K562 (cell line): ENCODE results near the gene CDKN2B-AS1. TPM values are rescaled to one million over a fixed set of nuclear protein-coding genes. Genes with fewer than 3 reads are reported as not detected.

Source experiments
- ATAC-seq: fragments of 200-7000 bp; cut with Tn5 transposase; 3 replicates; pipeline ENCODE4 v1.9.1; 2020; ENCODE audit warnings: moderate library complexity
- BruUV-seq: library from RNA; stranded (reverse); fragments of 400-500 nt; replicated peaks from 2 replicates; lab custom pipeline; 2021; lab: Mats Ljungman, UMichigan
- CTCF ChIA-PET: fragments of 300-600 bp; formaldehyde crosslinking; extraction: SDS; loops from one replicate; lab custom pipeline; 2021; ENCODE audit warnings: low intra/inter-chr PET ratio; lab: Yijun Ruan, JAX
- POLR2A ChIA-PET: fragments of 300-600, 350-650 bp; sonication (Branson Sonifier 250); formaldehyde crosslinking; extraction: SDS; loops from one replicate; lab custom pipeline; 2021; ENCODE audit warnings: antibody characterized with exemption, inconsistent platforms; lab: Yijun Ruan, JAX
- DNase-seq, 4 experiments: peaks; one replicate each; pipeline versions ENCODE4 v3.0.0 to v3.0.0-alpha.2; 2011 to 2018; ENCODE audit warnings: low spot score in 3 of 4, mixed read lengths in 3 of 4; ENCODE audit errors: extremely low read depth in 1 of 4
- FAIRE-seq: peaks from 2 replicates; lab custom pipeline; 2011; peaks lifted over from hg19 to GRCh38; lab: Jason Lieb, UNC
- H2AFZ ChIP-seq: 2 replicates; pipeline ENCODE4 v1.6.0; 2011; ENCODE audit warnings: low read depth, low read length, control low read depth, inconsistent platforms
- H3K27ac ChIP-seq: fragments of 200-600 bp; 3 replicates; pipeline ENCODE4 v1.8.0; 2011; ENCODE audit warnings: low read depth, mild to moderate bottlenecking, control low read depth, inconsistent platforms, low read length, moderate library complexity, mixed read lengths; ENCODE audit errors: extremely low read depth
- H3K27me3 ChIP-seq, 2 experiments: fragments of 300-600 bp in 1 of 2; 2 replicates in 1 of 2; 3 replicates in 1 of 2; pipeline versions ENCODE4 v1.6.0 to v1.8.0; 2011; ENCODE audit warnings: inconsistent platforms in 2 of 2, low read length in 2 of 2, mild to moderate bottlenecking in 1 of 2, mixed read lengths in 1 of 2, moderate library complexity in 1 of 2; ENCODE audit not compliant: control insufficient read depth in 2 of 2, insufficient read depth in 2 of 2
- H3K36me3 ChIP-seq: fragments of 300-600 bp; 3 replicates; pipeline ENCODE4 v1.8.0; 2011; ENCODE audit warnings: mild to moderate bottlenecking, low read length, inconsistent platforms; ENCODE audit not compliant: control insufficient read depth, insufficient read depth
- H3K4me1 ChIP-seq, 2 experiments: fragments of 200-600 bp in 1 of 2; replicated peaks in 1 of 2; 2 replicates in 1 of 2; 3 replicates in 1 of 2; pipeline versions ENCODE4 v1.5.1 to v1.8.0; 2011; ENCODE audit warnings: inconsistent platforms in 2 of 2, low read length in 2 of 2, mild to moderate bottlenecking in 1 of 2, mixed read lengths in 1 of 2, moderate library complexity in 1 of 2; ENCODE audit not compliant: control insufficient read depth in 2 of 2, insufficient read depth in 2 of 2
- H3K4me2 ChIP-seq: 2 replicates; pipeline ENCODE4 v1.6.1; 2011; ENCODE audit warnings: low read length, control low read depth, inconsistent platforms, mixed read lengths; ENCODE audit not compliant: insufficient read depth
- H3K4me3 ChIP-seq: fragments of 200-600 bp; sonication (generic), shearing (Covaris generic); 2 replicates; pipeline ENCODE4 v1.5.1; 2016; ENCODE audit warnings: control low read depth, inconsistent platforms
- H3K79me2 ChIP-seq: fragments of 200-600 bp; 3 replicates; pipeline ENCODE4 v1.8.0; 2011; ENCODE audit warnings: low read length, inconsistent platforms; ENCODE audit not compliant: control insufficient read depth, insufficient read depth
- H3K9ac ChIP-seq, 2 experiments: 2 replicates each; pipeline versions ENCODE4 v1.6.0 to v1.6.1; 2011; ENCODE audit warnings: low read depth in 2 of 2, low read length in 2 of 2, control low read depth in 1 of 2, inconsistent platforms in 1 of 2, mild to moderate bottlenecking in 1 of 2, mixed read lengths in 1 of 2; ENCODE audit not compliant: insufficient read depth in 1 of 2
- H3K9me1 ChIP-seq: one replicate; pipeline ENCODE4 v1.6.0; 2011; ENCODE audit warnings: inconsistent platforms, mild to moderate bottlenecking, low read length, moderate library complexity; ENCODE audit not compliant: control insufficient read depth, insufficient read depth
- H3K9me3 ChIP-seq: replicated peaks from 2 replicates; pipeline ENCODE4 v1.5.1; 2011; ENCODE audit warnings: low read depth, low read length, inconsistent platforms; ENCODE audit not compliant: control insufficient read depth, insufficient read depth
- H4K20me1 ChIP-seq: replicated peaks from 2 replicates; pipeline ENCODE4 v1.6.1; 2011; ENCODE audit warnings: low read length, inconsistent platforms, mixed read lengths; ENCODE audit not compliant: control insufficient read depth, insufficient read depth
- CBX5 ChIP-seq: IDR thresholded peaks from 2 replicates; pipeline ENCODE4 v1.6.1; 2014; ENCODE audit warnings: low read depth, borderline replicate concordance
- CC2D1A ChIP-seq: fragments of 450-650 bp; IDR thresholded peaks from 2 replicates; pipeline ENCODE4 v1.6.1; 2017; ENCODE audit warnings: mild to moderate bottlenecking
- CHD4 ChIP-seq: fragments of 200-600 bp; sonication (generic); IDR thresholded peaks from 3 replicates; pipeline ENCODE4 v1.6.1; 2012; ENCODE audit warnings: low read depth, mild to moderate bottlenecking, mixed read lengths, low read length, inconsistent platforms; ENCODE audit not compliant: insufficient read depth, insufficient replicate concordance, poor library complexity, severe bottlenecking
- COPS2 ChIP-seq: fragments of 450-650 bp; conservative IDR thresholded peaks from 2 replicates; pipeline ENCODE4 v1.6.1; 2016; ENCODE audit warnings: mild to moderate bottlenecking, moderate library complexity
- IRF9 ChIP-seq: fragments of 450-650 bp; IDR thresholded peaks from 2 replicates; pipeline ENCODE4 v1.6.1; 2016; ENCODE audit warnings: missing biosample characterization, missing genetic modification characterization
- NR2F6 ChIP-seq: fragments of 450-650 bp; formaldehyde crosslinking; IDR thresholded peaks from 2 replicates; pipeline ENCODE4 v1.4.0; 2020; ENCODE audit warnings: mild to moderate bottlenecking
- PYGO2 ChIP-seq: fragments of 450-650 bp; IDR thresholded peaks from 2 replicates; pipeline ENCODE4 v1.6.1; 2016; ENCODE audit warnings: mild to moderate bottlenecking, missing genetic modification characterization, moderate library complexity, missing compliant biosample characterization
- SIN3A ChIP-seq, 2 experiments: fragments of 150-350 bp in 1 of 2; IDR thresholded peaks; 2 replicates each; pipeline ENCODE4 v1.6.1; 2011 to 2016; ENCODE audit warnings: borderline replicate concordance in 2 of 2, low read depth in 2 of 2, low read length in 2 of 2, mild to moderate bottlenecking in 2 of 2, moderate library complexity in 2 of 2; ENCODE audit not compliant: control insufficient read depth in 1 of 2
- TAF7 ChIP-seq: fragments of 450-650 bp; IDR thresholded peaks from 2 replicates; pipeline ENCODE4 v1.6.1; 2016; ENCODE audit warnings: missing genetic modification characterization, missing compliant biosample characterization
- ZBTB8A ChIP-seq: fragments of 450-650 bp; IDR thresholded peaks from 2 replicates; pipeline ENCODE4 v1.6.1; 2018; ENCODE audit warnings: mild to moderate bottlenecking, moderate library complexity; ENCODE audit not compliant: partially characterized antibody
- ZFPM2 ChIP-seq: fragments of 250-450 bp; sonication (Bioruptor Pico); IDR thresholded peaks from 2 replicates; pipeline ENCODE4 v1.5.1; 2022; ENCODE audit warnings: mild to moderate bottlenecking
- WGBS: fragments of 100-300 bp; shearing (Covaris generic); methylation state at CpG from one replicate; pipeline ENCODE4 v1.1.6; 2016; ENCODE audit warnings: low coverage, mixed read lengths; ENCODE audit not compliant: insufficient coverage; ENCODE audit errors: missing lambda C conversion rate; 5-methylcytosine and 5-hydroxymethylcytosine counted together
- in situ Hi-C: fragments of 300-500 bp; cut with MboI; formaldehyde crosslinking; loops from 4 replicates; pipeline ENCODE4 v1.15.0; 2018; ENCODE audit warnings: inconsistent platforms, mixed read lengths
- intact Hi-C: fragments of 100-400 bp; cut with micrococcal nuclease; formaldehyde crosslinking; loops from 2 replicates; pipeline ENCODE4 v1.14.2; 2022
- polyA plus RNA-seq, 8 experiments: library from polyadenylated mRNA; depleted of rRNA in 4 of 8; stranded (reverse) in 5 of 8; unstranded in 3 of 8; fragments of >200 nt; fragmentation: Nextera tagmentation in 2 of 8; fragmentation: Illumina TruSeq in 1 of 8; extraction: Ambion mirVana in 2 of 8; extraction: Trizol in 1 of 8; gene quantifications; 2 replicates each; pipeline versions ENCODE4 v1.2.1 to v1.2.3, GENCODE V29; 2011 to 2014; ENCODE audit warnings: inconsistent platforms in 1 of 8, missing spikeins in 1 of 8
- total RNA-seq, 7 experiments: library from RNA; depleted of rRNA in 6 of 7; stranded (reverse); fragments of >200 nt in 6 of 7; fragmentation: Illumina TruSeq in 2 of 7; extraction: Trizol in 2 of 7; gene quantifications; 2 replicates each; pipeline versions ENCODE4 v1.2.1 to v1.2.3, GENCODE V29; 2011 to 2021; ENCODE audit warnings: low replicate concordance in 1 of 7

The CDKN2B-AS1 gene
- total and polyA plus RNA-seq, 9 of the 15 experiments (the other 6 are each of a cell fraction or from before 2014, with no cell fraction given) = not detected

- H3K4me3 ChIP-seq = no peak overlapping the region
- no TSS peak for BruUV-seq
- intact Hi-C loops = no loop called here
- no peaks in the 10 kb centered on the region for H3K9me3 ChIP-seq
- FAIRE-seq (no peak), ATAC-seq (no peak), DNase-seq (no peak)
- POLR2A ChIA-PET = no interaction called here
- no peak overlapping the region for H3K9ac ChIP-seq
- no peaks in the 10 kb centered on the region for H3K4me1 ChIP-seq
- no peaks in the 10 kb centered on the region for H3K79me2 ChIP-seq
- no peak overlapping the region for H2AFZ ChIP-seq
- WGBS = no CpG with 5 or more reads among the region's 19 CpGs
- in situ Hi-C loops = no loop called here
- CTCF ChIA-PET = no interaction called here
- no peak overlapping the region for H3K27ac ChIP-seq
- H3K9me1 ChIP-seq = no peaks in the 10 kb centered on the region
- H3K36me3 ChIP-seq = no peaks in the 10 kb centered on the region
- no peaks in the 10 kb centered on the region for H4K20me1 ChIP-seq
- no peaks in the 10 kb centered on the region for H3K27me3 ChIP-seq
- TF ChIP-seq SIN3A (IDR thresholded peaks at IDR 0.05; ENCODE audit: borderline replicate concordance in 2 of 2, control insufficient read depth in 1 of 2, low read depth in 2 of 2, low read length in 2 of 2) = no peak
- no peak for TF ChIP-seq IRF9
- no peak for TF ChIP-seq CC2D1A
- TF ChIP-seq ZBTB8A = no peak
- no peak for TF ChIP-seq PYGO2 (tag)
- no peak for TF ChIP-seq ZFPM2 (CRISPR knock-in tag)
- no peak for TF ChIP-seq TAF7
- no peak for TF ChIP-seq COPS2
- TF ChIP-seq CHD4 = no peak
- TF ChIP-seq NR2F6 (CRISPR knock-in tag) = no peak
- no peak for TF ChIP-seq CBX5
- H3K4me2 ChIP-seq = no peak overlapping the region
Measured at GRCh38 chr9:21967169-21967568, 27.4 kb upstream of the CDKN2B-AS1 start.
